ENCODE data around the gene FAM163B.

Gene FAM163B

DNA sequence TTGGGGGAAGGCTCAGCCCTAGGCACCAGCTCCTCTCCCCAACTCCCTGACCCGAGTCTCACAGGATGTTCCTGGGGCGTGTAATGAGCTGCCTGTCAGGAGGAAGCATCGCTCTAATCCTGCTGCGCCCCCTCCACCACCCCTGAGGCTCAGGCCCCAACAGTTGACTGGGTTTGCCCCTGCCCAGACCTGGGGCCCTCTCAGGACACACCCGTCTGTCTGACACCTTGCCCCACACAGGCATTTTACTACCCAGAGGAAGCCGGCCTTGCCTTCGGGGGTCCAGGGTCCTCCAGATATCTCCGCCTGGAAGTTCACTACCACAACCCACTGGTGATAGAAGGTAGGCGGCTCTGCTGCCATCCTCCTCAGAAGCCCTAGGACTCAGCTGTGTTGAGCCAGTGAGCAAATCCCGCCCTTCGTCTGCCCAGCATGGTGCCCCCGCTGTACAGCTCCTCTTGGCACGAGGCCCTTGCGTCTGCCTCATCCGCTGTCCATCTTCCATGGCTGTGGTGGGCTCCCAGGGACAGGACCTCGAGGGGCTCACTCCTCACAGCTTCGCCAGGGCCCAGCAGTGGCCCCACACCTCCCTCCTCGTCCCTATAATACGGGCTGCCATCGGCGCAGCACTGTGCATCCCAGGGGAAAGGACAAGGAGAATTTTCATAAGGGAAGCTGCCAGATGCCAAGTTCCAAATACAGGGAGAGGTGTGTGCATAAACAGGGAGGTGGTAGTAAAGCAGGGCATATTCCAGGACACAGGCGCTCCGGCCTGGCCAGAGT, 35.0 kb upstream of the FAM163B start (continued):
- TF ChIP-seq RBAK (tag by site-specific recombination; IDR thresholded peaks at IDR 0.05): no peak
- no peak for TF ChIP-seq ZNF416 (tag by site-specific recombination; IDR thresholded peaks at IDR 0.05)

DNA sequence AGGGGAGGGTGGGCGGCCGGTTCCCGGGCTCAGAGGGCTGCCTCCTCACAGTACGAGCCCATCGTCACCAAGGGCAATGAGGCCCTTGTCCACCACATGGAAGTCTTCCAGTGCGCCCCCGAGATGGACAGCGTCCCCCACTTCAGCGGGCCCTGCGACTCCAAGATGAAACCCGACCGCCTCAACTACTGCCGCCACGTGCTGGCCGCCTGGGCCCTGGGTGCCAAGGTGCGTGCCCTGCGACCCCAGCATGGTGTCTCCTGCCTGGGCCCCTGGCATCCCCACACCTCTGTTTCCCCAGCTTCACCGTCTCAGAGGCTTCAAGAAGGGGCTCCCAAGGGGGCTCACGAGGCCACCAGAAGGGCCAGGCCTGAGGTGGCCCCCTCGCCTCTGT, 34.2 kb upstream of the FAM163B start:
- no peaks in the 10 kb centered on the region for H3K36me3 ChIP-seq (ENCODE audit: control insufficient read depth in 2 of 2, insufficient read depth in 1 of 2, low read length in 2 of 2)
- ChIA-PET CTCF (no interaction called here), POLR2A (no interaction called here)
- no peaks in the 10 kb centered on the region for H3K9me3 ChIP-seq (ENCODE audit: control insufficient read depth, insufficient read depth, low read depth, low read length)
- H3K4me3 ChIP-seq (ENCODE audit: low read depth, low read length): no peak overlapping the region
- TF ChIP-seq ZNF239 (tag by site-specific recombination; IDR thresholded peaks at IDR 0.05): no peak
- TF ChIP-seq, protein P1, sequence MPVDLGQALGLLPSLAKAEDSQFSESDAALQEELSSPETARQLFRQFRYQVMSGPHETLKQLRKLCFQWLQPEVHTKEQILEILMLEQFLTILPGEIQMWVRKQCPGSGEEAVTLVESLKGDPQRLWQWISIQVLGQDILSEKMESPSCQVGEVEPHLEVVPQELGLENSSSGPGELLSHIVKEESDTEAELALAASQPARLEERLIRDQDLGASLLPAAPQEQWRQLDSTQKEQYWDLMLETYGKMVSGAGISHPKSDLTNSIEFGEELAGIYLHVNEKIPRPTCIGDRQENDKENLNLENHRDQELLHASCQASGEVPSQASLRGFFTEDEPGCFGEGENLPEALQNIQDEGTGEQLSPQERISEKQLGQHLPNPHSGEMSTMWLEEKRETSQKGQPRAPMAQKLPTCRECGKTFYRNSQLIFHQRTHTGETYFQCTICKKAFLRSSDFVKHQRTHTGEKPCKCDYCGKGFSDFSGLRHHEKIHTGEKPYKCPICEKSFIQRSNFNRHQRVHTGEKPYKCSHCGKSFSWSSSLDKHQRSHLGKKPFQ (tag by site-specific recombination; IDR thresholded peaks at IDR 0.05): no peak
- no peak for TF ChIP-seq KLF8 (tag by site-specific recombination; IDR thresholded peaks at IDR 0.05)
- TF ChIP-seq ZBTB7A (tag by site-specific recombination; IDR thresholded peaks at IDR 0.05; ENCODE audit: low read depth): no peak
- TF ChIP-seq, protein P2, sequence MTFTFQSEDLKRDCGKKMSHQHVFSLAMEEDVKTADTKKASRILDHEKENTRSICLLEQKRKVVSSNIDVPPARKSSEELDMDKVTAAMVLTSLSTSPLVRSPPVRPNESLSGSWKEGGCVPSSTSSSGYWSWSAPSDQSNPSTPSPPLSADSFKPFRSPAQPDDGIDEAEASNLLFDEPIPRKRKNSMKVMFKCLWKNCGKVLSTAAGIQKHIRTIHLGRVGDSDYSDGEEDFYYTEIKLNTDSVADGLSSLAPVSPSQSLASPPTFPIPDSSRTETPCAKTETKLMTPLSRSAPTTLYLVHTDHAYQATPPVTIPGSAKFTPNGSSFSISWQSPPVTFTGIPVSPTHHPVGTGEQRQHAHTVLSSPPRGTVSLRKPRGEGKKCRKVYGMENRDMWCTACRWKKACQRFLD (tag by site-specific recombination; IDR thresholded peaks at IDR 0.05): no peak
- TF ChIP-seq, protein P3, sequence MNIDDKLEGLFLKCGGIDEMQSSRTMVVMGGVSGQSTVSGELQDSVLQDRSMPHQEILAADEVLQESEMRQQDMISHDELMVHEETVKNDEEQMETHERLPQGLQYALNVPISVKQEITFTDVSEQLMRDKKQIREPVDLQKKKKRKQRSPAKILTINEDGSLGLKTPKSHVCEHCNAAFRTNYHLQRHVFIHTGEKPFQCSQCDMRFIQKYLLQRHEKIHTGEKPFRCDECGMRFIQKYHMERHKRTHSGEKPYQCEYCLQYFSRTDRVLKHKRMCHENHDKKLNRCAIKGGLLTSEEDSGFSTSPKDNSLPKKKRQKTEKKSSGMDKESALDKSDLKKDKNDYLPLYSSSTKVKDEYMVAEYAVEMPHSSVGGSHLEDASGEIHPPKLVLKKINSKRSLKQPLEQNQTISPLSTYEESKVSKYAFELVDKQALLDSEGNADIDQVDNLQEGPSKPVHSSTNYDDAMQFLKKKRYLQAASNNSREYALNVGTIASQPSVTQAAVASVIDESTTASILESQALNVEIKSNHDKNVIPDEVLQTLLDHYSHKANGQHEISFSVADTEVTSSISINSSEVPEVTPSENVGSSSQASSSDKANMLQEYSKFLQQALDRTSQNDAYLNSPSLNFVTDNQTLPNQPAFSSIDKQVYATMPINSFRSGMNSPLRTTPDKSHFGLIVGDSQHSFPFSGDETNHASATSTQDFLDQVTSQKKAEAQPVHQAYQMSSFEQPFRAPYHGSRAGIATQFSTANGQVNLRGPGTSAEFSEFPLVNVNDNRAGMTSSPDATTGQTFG (tag by site-specific recombination; IDR thresholded peaks at IDR 0.05; ENCODE audit: borderline replicate concordance): no peak
- no peak for TF ChIP-seq ZNF324 (tag by site-specific recombination; IDR thresholded peaks at IDR 0.05)
- no peak for TF ChIP-seq ZNF16 (tag by site-specific recombination; IDR thresholded peaks at IDR 0.05; ENCODE audit: low read depth)
- TF ChIP-seq YY2 (tag by site-specific recombination; IDR thresholded peaks at IDR 0.05): no peak
- TF ChIP-seq ZNF785 (tag by site-specific recombination; IDR thresholded peaks at IDR 0.05): no peak
- TF ChIP-seq, protein P4, sequence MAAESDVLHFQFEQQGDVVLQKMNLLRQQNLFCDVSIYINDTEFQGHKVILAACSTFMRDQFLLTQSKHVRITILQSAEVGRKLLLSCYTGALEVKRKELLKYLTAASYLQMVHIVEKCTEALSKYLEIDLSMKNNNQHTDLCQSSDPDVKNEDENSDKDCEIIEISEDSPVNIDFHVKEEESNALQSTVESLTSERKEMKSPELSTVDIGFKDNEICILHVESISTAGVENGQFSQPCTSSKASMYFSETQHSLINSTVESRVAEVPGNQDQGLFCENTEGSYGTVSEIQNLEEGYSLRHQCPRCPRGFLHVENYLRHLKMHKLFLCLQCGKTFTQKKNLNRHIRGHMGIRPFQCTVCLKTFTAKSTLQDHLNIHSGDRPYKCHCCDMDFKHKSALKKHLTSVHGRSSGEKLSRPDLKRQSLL (tag by site-specific recombination; IDR thresholded peaks at IDR 0.05): no peak
- no peak for TF ChIP-seq ZNF624 (tag by site-specific recombination; IDR thresholded peaks at IDR 0.05)
- no peak for TF ChIP-seq ZNF514 (tag by site-specific recombination; IDR thresholded peaks at IDR 0.05)
- H3K27ac ChIP-seq (ENCODE audit: extremely low read depth, low read depth, low read length): no peak overlapping the region
- H3K4me1 ChIP-seq (ENCODE audit: control insufficient read depth, insufficient read depth, low read length): no peaks in the 10 kb centered on the region

DNA sequence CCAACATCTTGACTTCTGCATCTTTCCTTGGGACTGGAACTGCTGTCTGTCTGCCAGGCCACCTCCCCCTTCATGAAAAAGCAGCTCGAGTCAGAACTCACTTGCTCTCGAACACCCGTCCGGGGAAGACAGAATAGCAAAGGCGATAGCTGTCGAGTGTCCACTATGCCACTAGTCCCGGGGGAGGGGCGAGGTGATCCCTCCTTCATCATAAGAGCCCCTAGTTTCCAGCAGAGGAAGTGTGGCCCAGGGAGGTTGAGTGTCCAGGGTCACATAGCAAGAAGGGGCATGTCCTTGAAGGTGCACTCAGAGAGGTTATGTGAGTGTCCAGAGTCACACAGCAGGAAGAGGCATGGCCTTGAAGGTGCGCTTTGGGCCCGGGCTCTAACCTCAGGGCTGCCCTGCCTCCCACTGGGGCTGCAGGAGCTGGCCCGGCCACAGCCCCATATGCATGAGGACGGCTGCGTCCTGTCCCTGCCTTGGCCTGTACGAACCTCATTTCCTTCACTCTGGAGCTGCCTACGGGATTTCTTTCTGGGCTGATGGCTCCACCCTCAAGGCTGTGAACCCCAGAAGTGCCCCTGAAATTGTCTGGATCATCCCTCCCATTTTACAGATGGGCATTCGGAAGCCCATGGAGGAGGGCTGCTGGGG, 33.6 kb upstream of the FAM163B start:
- CTCF ChIA-PET: no interaction called here
- H3K4me1 ChIP-seq (ENCODE audit: control insufficient read depth, insufficient read depth, low read length): no peaks in the 10 kb centered on the region
- TF ChIP-seq ZNF768 (tag by site-specific recombination; IDR thresholded peaks at IDR 0.05): peak; percentile 42; the same call in 1 of the 2 replicates
- no peak for TF ChIP-seq ZNF560 (tag by site-specific recombination; IDR thresholded peaks at IDR 0.05; ENCODE audit: borderline replicate concordance)
- no peak for TF ChIP-seq KLF1 (tag by site-specific recombination; IDR thresholded peaks at IDR 0.05)
- TF ChIP-seq MYNN (tag by site-specific recombination; IDR thresholded peaks at IDR 0.05; ENCODE audit: borderline replicate concordance): 0 out of 2 replicates have a peak, but pooled peaks have one; percentile 51
- TF ChIP-seq, protein P5, sequence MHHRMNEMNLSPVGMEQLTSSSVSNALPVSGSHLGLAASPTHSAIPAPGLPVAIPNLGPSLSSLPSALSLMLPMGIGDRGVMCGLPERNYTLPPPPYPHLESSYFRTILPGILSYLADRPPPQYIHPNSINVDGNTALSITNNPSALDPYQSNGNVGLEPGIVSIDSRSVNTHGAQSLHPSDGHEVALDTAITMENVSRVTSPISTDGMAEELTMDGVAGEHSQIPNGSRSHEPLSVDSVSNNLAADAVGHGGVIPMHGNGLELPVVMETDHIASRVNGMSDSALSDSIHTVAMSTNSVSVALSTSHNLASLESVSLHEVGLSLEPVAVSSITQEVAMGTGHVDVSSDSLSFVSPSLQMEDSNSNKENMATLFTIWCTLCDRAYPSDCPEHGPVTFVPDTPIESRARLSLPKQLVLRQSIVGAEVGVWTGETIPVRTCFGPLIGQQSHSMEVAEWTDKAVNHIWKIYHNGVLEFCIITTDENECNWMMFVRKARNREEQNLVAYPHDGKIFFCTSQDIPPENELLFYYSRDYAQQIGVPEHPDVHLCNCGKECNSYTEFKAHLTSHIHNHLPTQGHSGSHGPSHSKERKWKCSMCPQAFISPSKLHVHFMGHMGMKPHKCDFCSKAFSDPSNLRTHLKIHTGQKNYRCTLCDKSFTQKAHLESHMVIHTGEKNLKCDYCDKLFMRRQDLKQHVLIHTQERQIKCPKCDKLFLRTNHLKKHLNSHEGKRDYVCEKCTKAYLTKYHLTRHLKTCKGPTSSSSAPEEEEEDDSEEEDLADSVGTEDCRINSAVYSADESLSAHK (tag by site-specific recombination; IDR thresholded peaks at IDR 0.05): no peak
- TF ChIP-seq ZNF510 (tag by site-specific recombination; IDR thresholded peaks at IDR 0.05; ENCODE audit: insufficient replicate concordance): no peak
- TF ChIP-seq, protein P6, sequence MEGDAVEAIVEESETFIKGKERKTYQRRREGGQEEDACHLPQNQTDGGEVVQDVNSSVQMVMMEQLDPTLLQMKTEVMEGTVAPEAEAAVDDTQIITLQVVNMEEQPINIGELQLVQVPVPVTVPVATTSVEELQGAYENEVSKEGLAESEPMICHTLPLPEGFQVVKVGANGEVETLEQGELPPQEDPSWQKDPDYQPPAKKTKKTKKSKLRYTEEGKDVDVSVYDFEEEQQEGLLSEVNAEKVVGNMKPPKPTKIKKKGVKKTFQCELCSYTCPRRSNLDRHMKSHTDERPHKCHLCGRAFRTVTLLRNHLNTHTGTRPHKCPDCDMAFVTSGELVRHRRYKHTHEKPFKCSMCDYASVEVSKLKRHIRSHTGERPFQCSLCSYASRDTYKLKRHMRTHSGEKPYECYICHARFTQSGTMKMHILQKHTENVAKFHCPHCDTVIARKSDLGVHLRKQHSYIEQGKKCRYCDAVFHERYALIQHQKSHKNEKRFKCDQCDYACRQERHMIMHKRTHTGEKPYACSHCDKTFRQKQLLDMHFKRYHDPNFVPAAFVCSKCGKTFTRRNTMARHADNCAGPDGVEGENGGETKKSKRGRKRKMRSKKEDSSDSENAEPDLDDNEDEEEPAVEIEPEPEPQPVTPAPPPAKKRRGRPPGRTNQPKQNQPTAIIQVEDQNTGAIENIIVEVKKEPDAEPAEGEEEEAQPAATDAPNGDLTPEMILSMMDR (tag by site-specific recombination; IDR thresholded peaks at IDR 0.05): no peak

More for the DNA sequence above, 33.6 kb upstream of the FAM163B start:
- Histone ChIP-seq H3K27ac (ENCODE audit: extremely low read depth, low read depth, low read length) (no peak overlapping the region), H3K9me3 (ENCODE audit: control insufficient read depth, insufficient read depth, low read depth, low read length) (no peaks in the 10 kb centered on the region), H3K4me3 (ENCODE audit: low read depth, low read length) (no peak overlapping the region), H3K36me3 (ENCODE audit: control insufficient read depth in 2 of 2, insufficient read depth in 1 of 2, low read length in 2 of 2) (no peaks in the 10 kb centered on the region)
- POLR2A ChIA-PET: no interaction called here
